ENCODE results near the gene FANK1.
"Not testable (repeated sequence)": the region's sequence is repeated elsewhere in the genome, so short reads cannot be mapped to it uniquely, and the experiment has no call there.

FANK1 gene

GRCh38 chr10:125928928-125929585, 32.7 kb downstream of the FANK1 start:
- no peak for DNase-seq (ENCODE audit: low read depth, low spot score)

- no peak for DNase-seq (ENCODE audit: low read depth, low spot score)
Measured at GRCh38 chr10:125929618-125930017, 33.3 kb downstream of the FANK1 start.

- no peak for DNase-seq (ENCODE audit: low read depth, low spot score)
Measured at GRCh38 chr10:125933693-125934092, 37.3 kb downstream of the FANK1 start.

- DNase-seq (ENCODE audit: low read depth, low spot score): no peak
Measured at GRCh38 chr10:125936331-125936730, 40.0 kb downstream of the FANK1 start.

- no peak for DNase-seq (ENCODE audit: low read depth, low spot score)
Measured at GRCh38 chr10:125940515-125940914, 44.2 kb downstream of the FANK1 start.

- DNase-seq (ENCODE audit: low read depth, low spot score): no peak
Measured at GRCh38 chr10:125951290-125951689, 54.9 kb downstream of the FANK1 start.

GRCh38 chr10:125953778-125954385, 57.5 kb downstream of the FANK1 start:
- no peak for DNase-seq (ENCODE audit: low read depth, low spot score)

- DNase-seq (ENCODE audit: low read depth, low spot score): no peak
Measured at GRCh38 chr10:125955766-125956165, 59.4 kb downstream of the FANK1 start.

GRCh38 chr10:125961743-125962142, 65.4 kb downstream of the FANK1 start:
- no peak for DNase-seq (ENCODE audit: low read depth, low spot score)

- DNase-seq (ENCODE audit: low read depth, low spot score): no peak
Measured at GRCh38 chr10:125962200-125962599, 65.8 kb downstream of the FANK1 start.

- DNase-seq (ENCODE audit: low read depth, low spot score): no peak
Measured at GRCh38 chr10:125964558-125964957, 68.2 kb downstream of the FANK1 start.

GRCh38 chr10:125967533-125967932, 71.2 kb downstream of the FANK1 start:
- DNase-seq (ENCODE audit: low read depth, low spot score): no peak

GRCh38 chr10:125970077-125970630, 73.8 kb downstream of the FANK1 start:
- not testable (repeated sequence) for DNase-seq (ENCODE audit: low read depth, low spot score)

GRCh38 chr10:125976960-125977605, 80.7 kb downstream of the FANK1 start:
- no peak for DNase-seq (ENCODE audit: low read depth, low spot score)

GRCh38 chr10:125979976-125980375, 83.6 kb downstream of the FANK1 start:
- DNase-seq (ENCODE audit: low read depth, low spot score): no peak

GRCh38 chr10:125980521-125981035, 84.2 kb downstream of the FANK1 start:
- no peak for DNase-seq (ENCODE audit: low read depth, low spot score)

- DNase-seq (ENCODE audit: low read depth, low spot score): no peak
Measured at GRCh38 chr10:125982260-125982948, 86.0 kb downstream of the FANK1 start.

- DNase-seq (ENCODE audit: low read depth, low spot score): no peak
Measured at GRCh38 chr10:125983161-125983560, 86.8 kb downstream of the FANK1 start.

GRCh38 chr10:125983656-125984055, 87.3 kb downstream of the FANK1 start:
- no peak for DNase-seq (ENCODE audit: low read depth, low spot score)

- no peak for DNase-seq (ENCODE audit: low read depth, low spot score)
Measured at GRCh38 chr10:125984346-125984745, 88.0 kb downstream of the FANK1 start.

GRCh38 chr10:125984865-125985495, 88.6 kb downstream of the FANK1 start:
- no peak for DNase-seq (ENCODE audit: low read depth, low spot score)

Measured in activated CD4-positive, CD25-positive, alpha-beta regulatory T cell treated with anti-CD3 and anti-CD28 coated beads, Interleukin-2, amount 50 U/mL, for 16 hours (primary cell).